OCI-LY1 (cell line): ENCODE measurements around the gene PLCD1.
"Not testable (repeated sequence)": the region's sequence is repeated elsewhere in the genome, so short reads cannot be mapped to it uniquely, and the experiment has no call there.

ENCODE experiments used
- EZH2 ChIP-seq: fragments of 200-600 bp; sonication (generic), shearing (Covaris generic); IDR thresholded peaks from 2 replicates; pipeline ENCODE4 v1.8.0; 2017; ENCODE audit warnings: borderline replicate concordance, mixed run types, mild to moderate bottlenecking, antibody characterized with exemption, low read length, moderate library complexity, mixed read lengths
- TF ChIP-seq, protein P1 (sequence below): fragments of 200-600 bp; sonication (generic), shearing (Covaris generic); IDR thresholded peaks from 2 replicates; pipeline ENCODE4 v1.5.1; 2017; ENCODE audit warnings: mild to moderate bottlenecking, antibody characterized with exemption, low read length, moderate library complexity, mixed read lengths

DNA sequence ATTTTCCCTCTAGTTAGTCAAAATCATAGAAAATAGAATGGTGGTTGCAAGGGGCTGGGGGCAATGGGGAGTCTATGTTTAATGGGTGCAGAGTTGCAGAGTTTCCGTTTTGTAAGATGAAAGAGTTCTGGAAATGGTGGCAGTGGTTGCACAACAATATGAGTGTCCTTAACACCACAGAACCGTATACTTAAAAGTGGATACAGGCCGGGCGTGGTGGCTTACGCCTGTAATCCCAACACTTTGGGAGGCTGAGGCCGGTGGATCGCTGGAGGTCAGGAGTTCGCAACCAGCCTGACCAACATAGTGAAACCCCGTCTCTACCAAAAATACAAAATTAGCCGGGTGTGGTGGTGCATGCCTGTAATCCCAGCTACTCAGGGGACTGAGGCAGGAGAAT lies 41.1 kb downstream of the PLCD1 start:
- TF ChIP-seq, protein P1, sequence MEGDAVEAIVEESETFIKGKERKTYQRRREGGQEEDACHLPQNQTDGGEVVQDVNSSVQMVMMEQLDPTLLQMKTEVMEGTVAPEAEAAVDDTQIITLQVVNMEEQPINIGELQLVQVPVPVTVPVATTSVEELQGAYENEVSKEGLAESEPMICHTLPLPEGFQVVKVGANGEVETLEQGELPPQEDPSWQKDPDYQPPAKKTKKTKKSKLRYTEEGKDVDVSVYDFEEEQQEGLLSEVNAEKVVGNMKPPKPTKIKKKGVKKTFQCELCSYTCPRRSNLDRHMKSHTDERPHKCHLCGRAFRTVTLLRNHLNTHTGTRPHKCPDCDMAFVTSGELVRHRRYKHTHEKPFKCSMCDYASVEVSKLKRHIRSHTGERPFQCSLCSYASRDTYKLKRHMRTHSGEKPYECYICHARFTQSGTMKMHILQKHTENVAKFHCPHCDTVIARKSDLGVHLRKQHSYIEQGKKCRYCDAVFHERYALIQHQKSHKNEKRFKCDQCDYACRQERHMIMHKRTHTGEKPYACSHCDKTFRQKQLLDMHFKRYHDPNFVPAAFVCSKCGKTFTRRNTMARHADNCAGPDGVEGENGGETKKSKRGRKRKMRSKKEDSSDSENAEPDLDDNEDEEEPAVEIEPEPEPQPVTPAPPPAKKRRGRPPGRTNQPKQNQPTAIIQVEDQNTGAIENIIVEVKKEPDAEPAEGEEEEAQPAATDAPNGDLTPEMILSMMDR: not testable (repeated sequence)
- TF ChIP-seq EZH2: not testable (repeated sequence)
